Esophagus (tissue), 2 donors: ENCODE data around the gene TPH1. TPM values are rescaled to one million over a fixed set of nuclear protein-coding genes. Genes with fewer than 3 reads are reported as not detected.

Experiments used
- H3K27ac ChIP-seq, 2 donors: one replicate each; pipeline ENCODE4 v1.5.1; 2013; ENCODE audit warnings: low read depth in 2 of 2, mild to moderate bottlenecking in 2 of 2, inconsistent platforms in 1 of 2, low read length in 1 of 2, moderate library complexity in 1 of 2
- H3K27me3 ChIP-seq, 2 donors: one replicate each; pipeline ENCODE4 v1.6.1; 2013; ENCODE audit warnings: low read length in 2 of 2, control low read depth in 1 of 2, mild to moderate bottlenecking in 1 of 2; ENCODE audit not compliant: insufficient read depth in 2 of 2, control insufficient read depth in 1 of 2
- H3K36me3 ChIP-seq, 2 donors: one replicate each; pipeline ENCODE4 v1.6.1; 2013; ENCODE audit warnings: low read length in 1 of 2; ENCODE audit not compliant: control insufficient read depth in 2 of 2, insufficient read depth in 2 of 2
- H3K4me1 ChIP-seq, 2 donors: one replicate each; pipeline ENCODE4 v1.6.1; 2013; ENCODE audit warnings: low read length in 1 of 2; ENCODE audit not compliant: control insufficient read depth in 2 of 2, insufficient read depth in 2 of 2
- H3K4me3 ChIP-seq, 2 donors: one replicate each; pipeline ENCODE4 v1.5.1; 2013; ENCODE audit warnings: low read length in 2 of 2, mild to moderate bottlenecking in 2 of 2, low read depth in 1 of 2, moderate library complexity in 1 of 2
- H3K9me3 ChIP-seq, 2 donors: one replicate each; pipeline ENCODE4 v1.6.1; 2013; ENCODE audit warnings: mild to moderate bottlenecking in 2 of 2, low read depth in 1 of 2, low read length in 1 of 2, moderate library complexity in 1 of 2; ENCODE audit not compliant: control insufficient read depth in 2 of 2, insufficient read depth in 1 of 2
- WGBS, 2 donors: extraction: QIAGEN DNeasy Blood & Tissue Kit; methylation state at CpG; one replicate each; pipeline ENCODE4 v1.1.7; 2013; 5-methylcytosine and 5-hydroxymethylcytosine counted together
- polyA plus RNA-seq, 2 donors: library from polyadenylated mRNA; stranded (reverse); fragments of 200-250 nt; gene quantifications; one replicate each; pipeline ENCODE4 v1.2.3, GENCODE V29; 2013
- donor health status: healthy with polysubstance abuse.
- donor health status: Bipolar disorder and iron deficiency.

Gene TPH1
- polyA plus RNA-seq, 2 donors: 0.08 to 0.26 TPM

GRCh38 chr11:18067372-18067771, 21.3 kb upstream of the TPH1 start:
- Histone ChIP-seq H3K4me3 (no peak overlapping the region), H3K36me3 (no peaks in the 10 kb centered on the region), H3K27me3 (no peaks in the 10 kb centered on the region), H3K27ac (no peak overlapping the region), H3K4me1 (no peaks in the 10 kb centered on the region), H3K9me3 (no peaks in the 10 kb centered on the region)
- WGBS, 2 donors: 96 to 97% methylated on average over 2 of the region's 2 CpGs

- Histone ChIP-seq H3K36me3 (no peaks in the 10 kb centered on the region), H3K27ac (no peak overlapping the region), H3K9me3 (no peaks in the 10 kb centered on the region), H3K27me3 (no peaks in the 10 kb centered on the region), H3K4me3 (no peak overlapping the region), H3K4me1 (no peaks in the 10 kb centered on the region)
- WGBS, 2 donors: 89 to 94% methylated on average over 2 of the region's 2 CpGs
Observed at GRCh38 chr11:18066626-18067025, 20.6 kb upstream of the TPH1 start.

- Histone ChIP-seq H3K27me3 (no peaks in the 10 kb centered on the region), H3K27ac (no peak overlapping the region), H3K36me3 (no peaks in the 10 kb centered on the region), H3K4me3 (no peak overlapping the region), H3K9me3 (no peaks in the 10 kb centered on the region), H3K4me1 (no peaks in the 10 kb centered on the region)
- WGBS, 2 donors: 75 to 85% methylated on average over 8 of the region's 8 CpGs
Observed at GRCh38 chr11:18065572-18065971, 19.5 kb upstream of the TPH1 start.

- Histone ChIP-seq H3K4me1 (no peaks in the 10 kb centered on the region), H3K4me3 (no peak overlapping the region), H3K36me3 (no peaks in the 10 kb centered on the region), H3K27ac (no peak overlapping the region), H3K27me3 (no peaks in the 10 kb centered on the region), H3K9me3 (no peaks in the 10 kb centered on the region)
- WGBS, 2 donors: 73 to 81% methylated on average over 7 of the region's 7 CpGs
Observed at GRCh38 chr11:18064450-18065054, 18.5 kb upstream of the TPH1 start.

- H3K4me3 ChIP-seq: no peak overlapping the region
- H3K4me1 ChIP-seq: no peaks in the 10 kb centered on the region
- no peak overlapping the region for H3K27ac ChIP-seq
- H3K27me3 ChIP-seq: no peaks in the 10 kb centered on the region
- no peaks in the 10 kb centered on the region for H3K36me3 ChIP-seq
- no peaks in the 10 kb centered on the region for H3K9me3 ChIP-seq
- 60 to 64% methylated on average over 4 of the region's 4 CpGs for WGBS, 2 donors
Observed at GRCh38 chr11:18063862-18064434, 17.9 kb upstream of the TPH1 start.

GRCh38 chr11:18063125-18063524, 17.1 kb upstream of the TPH1 start:
- Histone ChIP-seq H3K9me3 (no peaks in the 10 kb centered on the region), H3K4me1 (no peaks in the 10 kb centered on the region), H3K4me3 (no peak overlapping the region), H3K27ac (no peak overlapping the region), H3K27me3 (no peaks in the 10 kb centered on the region), H3K36me3 (no peaks in the 10 kb centered on the region)
- 58 to 73% methylated on average over 5 of the region's 5 CpGs for WGBS, 2 donors

GRCh38 chr11:18061351-18061750, 15.3 kb upstream of the TPH1 start:
- H3K4me1 ChIP-seq: no peaks in the 10 kb centered on the region
- no peak overlapping the region for H3K4me3 ChIP-seq
- 80 to 89% methylated on average over 2 of the region's 2 CpGs for WGBS, 2 donors
- H3K9me3 ChIP-seq: no peaks in the 10 kb centered on the region
- H3K36me3 ChIP-seq: no peaks in the 10 kb centered on the region
- no peaks in the 10 kb centered on the region for H3K27me3 ChIP-seq
- H3K27ac ChIP-seq: no peak overlapping the region

- Histone ChIP-seq H3K9me3 (no peaks in the 10 kb centered on the region), H3K36me3 (no peaks in the 10 kb centered on the region), H3K4me3 (no peak overlapping the region), H3K27ac (no peak overlapping the region), H3K4me1 (no peaks in the 10 kb centered on the region), H3K27me3 (no peaks in the 10 kb centered on the region)
- 88 to 90% methylated on average over 1 of the region's 1 CpG for WGBS, 2 donors
Observed at GRCh38 chr11:18056561-18057181, 10.6 kb upstream of the TPH1 start.

- Histone ChIP-seq H3K36me3 (no peaks in the 10 kb centered on the region), H3K4me1 (no peaks in the 10 kb centered on the region), H3K4me3 (no peak overlapping the region), H3K9me3 (no peaks in the 10 kb centered on the region), H3K27ac (no peak overlapping the region), H3K27me3 (no peaks in the 10 kb centered on the region)
- 88 to 89% methylated on average over 10 of the region's 10 CpGs for WGBS, 2 donors
Observed at GRCh38 chr11:18054511-18055103, 8.5 kb upstream of the TPH1 start.
